ENCODE results near the gene MTA3. TPM values are rescaled to one million over a fixed set of nuclear protein-coding genes. Genes with fewer than 3 reads are reported as not detected.

MTA3 gene
- total and polyA plus RNA-seq, 2 donors (not counting 1 experiment from before 2014, with no cell fraction given): 13.4 to 33.2 TPM

- POLR2A ChIA-PET: interaction anchor here (0.6 to 2.8 kb wide), 4 partner anchors 31 to 251 kb away, joined by 3 to 15 read pairs (median 5); partner anchors contain the start of gene HAAO
- TF ChIP-seq EZH2 (IDR thresholded peaks at IDR 0.05; ENCODE audit: borderline replicate concordance, insufficient read depth, low read depth, low read length, poor library complexity, severe bottlenecking): no peak
- no peak for TF ChIP-seq CTCF (IDR thresholded peaks at IDR 0.05)
- DNase-seq: peak; percentile 57
- WGBS (ENCODE audit: insufficient coverage): 75% methylated on average over 14 of the region's 24 CpGs
- H3K27ac ChIP-seq (ENCODE audit: low read length in 2 of 2): peak overlapping the region; percentile 37 to 50
- no peak overlapping the region for H3K4me3 ChIP-seq (ENCODE audit: control extremely low read depth in 1 of 5, extremely low read depth in 1 of 5, insufficient read depth in 1 of 5, low read depth in 2 of 5, low read length in 4 of 5)
- peak overlapping the region; percentile 78 for H3K4me3 Mint-ChIP-seq
- H4K20me1 ChIP-seq (ENCODE audit: control insufficient read depth, insufficient read depth, low read length, poor library complexity, severe bottlenecking): no peaks in the 10 kb centered on the region
- no peaks in the 10 kb centered on the region for H3K36me3 ChIP-seq (replicated peaks in 1 of 2; ENCODE audit: control extremely low read depth in 1 of 2, control insufficient read depth in 1 of 2, extremely low read depth in 1 of 2, insufficient read depth in 2 of 2, low read length in 1 of 2)
- H3K9me3 Mint-ChIP-seq (ENCODE audit: insufficient read depth): no peaks in the 10 kb centered on the region
- intact Hi-C loops (cut with micrococcal nuclease): loop anchor here (5.0 kb wide), 1 partner anchor 391 kb away; the partner anchor contains the start of gene COX7A2L
- no peaks in the 10 kb centered on the region for H3K9me3 ChIP-seq (ENCODE audit: control extremely low read depth in 1 of 3, control insufficient read depth in 2 of 3, insufficient read depth in 1 of 3, low read length in 2 of 3)
- no peaks in the 10 kb centered on the region for H3K27me3 Mint-ChIP-seq
- CTCF ChIA-PET: interaction anchor here (1.3 to 2.0 kb wide), 4 partner anchors 13 to 258 kb away, joined by 3 to 5 read pairs (median 4); no protein-coding TSS in a partner anchor
- H3K79me2 ChIP-seq (ENCODE audit: control insufficient read depth, insufficient read depth, low read length): no peaks in the 10 kb centered on the region
- peaks cover 46 to 47% of the 10 kb centered on the region in 2 donors for H3K4me1 ChIP-seq (ENCODE audit: control insufficient read depth in 2 of 2, insufficient read depth in 2 of 2, low read length in 2 of 2)
- ATAC-seq (ENCODE audit: low read depth): no peak
- no peaks in the 10 kb centered on the region for H3K27me3 ChIP-seq (replicated peaks in 1 of 4; ENCODE audit: control extremely low read depth in 1 of 4, control insufficient read depth in 3 of 4, insufficient read depth in 4 of 4, low read length in 3 of 4)
- no peak overlapping the region for H2AFZ ChIP-seq (ENCODE audit: insufficient read depth, low read depth, low read length, poor library complexity, severe bottlenecking)
- peaks cover 47% of the 10 kb centered on the region for H3K4me1 Mint-ChIP-seq
- H3K27ac Mint-ChIP-seq: peak overlapping the region; percentile 89
- H3K9ac ChIP-seq (ENCODE audit: low read length): no peak overlapping the region
- peak overlapping the region; percentile 63 for H3K4me2 ChIP-seq (replicated peaks; ENCODE audit: low read depth, low read length, poor library complexity, severe bottlenecking)
Observed at GRCh38 chr2:42752816-42753813, 184.7 kb downstream of the MTA3 start.

Measured in B cell (primary cell).